ENCODE data around the gene DDX10.

The DDX10 gene

GRCh38 chr11:108654994-108655631 is 9.8 kb upstream of the DDX10 start:
- peak; percentile 29 for DNase-seq (ENCODE audit: low spot score)

DNA sequence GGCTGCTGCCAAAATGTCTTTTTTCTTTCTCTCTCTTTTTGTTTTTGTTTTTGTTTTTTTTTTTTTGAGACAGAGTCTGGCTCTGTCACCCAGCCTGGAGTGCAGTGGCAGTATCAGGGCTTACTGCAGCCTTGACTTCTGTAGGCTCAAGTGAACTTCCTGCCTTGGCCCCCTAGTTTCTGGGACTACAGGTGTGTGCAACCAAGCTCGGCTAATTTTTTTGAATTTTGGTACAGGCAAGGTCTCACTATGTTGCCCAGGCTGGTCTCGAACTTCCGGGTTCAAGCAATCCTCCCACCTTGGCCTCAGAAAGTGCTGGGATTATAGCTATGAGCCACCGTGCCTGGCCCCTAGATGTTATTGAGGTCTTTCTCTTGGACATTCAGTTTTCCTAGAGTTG is 2.2 kb upstream of the DDX10 start:
- no peak for DNase-seq (ENCODE audit: low spot score)

- DNase-seq (ENCODE audit: low spot score), result no peak
These were observed 1.6 kb upstream of the DDX10 start for GRCh38 chr11:108663154-108663877.

GRCh38 chr11:108666373-108666772 is 1.5 kb downstream of the DDX10 start:
- DNase-seq (ENCODE audit: low spot score), result no peak

DNA sequence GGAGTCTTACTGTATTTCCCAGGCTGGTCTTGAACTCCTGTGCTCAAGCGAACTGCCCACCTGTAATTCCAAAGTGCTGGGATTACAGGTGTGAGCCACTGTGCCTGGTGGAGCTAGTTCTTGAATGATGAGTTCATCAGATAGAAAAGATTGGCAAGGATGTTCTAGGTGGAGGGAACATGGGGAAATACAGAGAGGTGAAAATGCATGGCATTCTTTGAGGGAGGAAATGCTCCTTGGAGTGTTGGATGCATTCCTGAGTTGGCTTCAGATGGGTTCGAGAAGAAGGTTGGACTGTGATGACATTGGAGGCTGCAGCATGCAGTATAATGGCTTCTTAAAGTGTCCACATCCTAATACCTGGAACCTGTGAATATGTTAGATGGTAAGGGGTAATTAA is 4.4 kb downstream of the DDX10 start:
- no peak for DNase-seq (ENCODE audit: low spot score)

GRCh38 chr11:108669711-108670110 is 4.8 kb downstream of the DDX10 start:
- no peak for DNase-seq (ENCODE audit: low spot score)

DNA sequence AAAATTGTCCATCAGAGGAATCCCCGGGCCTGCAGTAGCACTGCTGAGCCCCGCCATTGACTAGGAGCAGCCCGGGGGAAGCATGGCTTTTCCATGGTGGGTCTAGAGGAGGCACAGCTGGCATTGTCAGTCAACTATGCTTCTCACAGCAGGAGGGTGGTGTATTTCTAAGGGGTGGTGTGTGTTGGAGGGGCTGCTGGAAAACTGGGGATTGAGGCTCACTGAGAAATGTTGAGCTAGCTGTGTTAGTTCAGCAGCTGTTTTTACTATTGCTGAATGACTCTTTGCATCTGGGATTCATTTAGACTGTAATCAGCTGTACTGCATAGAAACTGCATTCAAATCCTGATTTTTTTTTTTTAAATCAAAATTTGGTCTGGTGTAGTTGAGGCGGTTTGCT is 5.6 kb downstream of the DDX10 start:
- no peak for DNase-seq (ENCODE audit: low spot score)

DNA sequence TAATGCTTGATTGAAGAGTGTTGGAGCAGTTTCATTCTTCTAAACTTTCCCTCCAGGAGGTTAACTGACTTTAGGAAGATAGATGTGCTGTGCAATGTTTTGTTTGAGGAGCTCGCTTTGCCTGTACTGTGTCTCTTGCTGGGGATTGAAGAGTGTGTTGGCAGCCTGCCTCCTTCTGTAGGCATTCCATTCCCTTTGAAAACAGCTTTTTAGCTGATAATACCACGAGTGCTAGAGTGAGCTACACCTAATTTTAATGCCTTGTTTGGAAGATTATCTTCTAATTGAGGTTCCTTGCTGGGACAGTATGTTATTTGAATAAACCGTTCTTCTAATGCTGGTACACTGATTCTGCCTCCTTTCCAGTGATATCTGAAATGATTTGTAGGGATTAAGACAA is 7.2 kb downstream of the DDX10 start:
- no peak for DNase-seq (ENCODE audit: low spot score)

- no peak for DNase-seq (ENCODE audit: low spot score)
These were observed 7.9 kb downstream of the DDX10 start for GRCh38 chr11:108672786-108673185.

GRCh38 chr11:108679045-108679444 is 14.2 kb downstream of the DDX10 start:
- DNase-seq (ENCODE audit: low spot score), result no peak

- DNase-seq (ENCODE audit: low spot score), result no peak
These were observed 15.4 kb downstream of the DDX10 start for GRCh38 chr11:108680271-108680670.

GRCh38 chr11:108685419-108686130 is 20.7 kb downstream of the DDX10 start:
- DNase-seq (ENCODE audit: low spot score), result no peak

GRCh38 chr11:108693852-108694251 is 29.0 kb downstream of the DDX10 start:
- no peak for DNase-seq (ENCODE audit: low spot score)

DNA sequence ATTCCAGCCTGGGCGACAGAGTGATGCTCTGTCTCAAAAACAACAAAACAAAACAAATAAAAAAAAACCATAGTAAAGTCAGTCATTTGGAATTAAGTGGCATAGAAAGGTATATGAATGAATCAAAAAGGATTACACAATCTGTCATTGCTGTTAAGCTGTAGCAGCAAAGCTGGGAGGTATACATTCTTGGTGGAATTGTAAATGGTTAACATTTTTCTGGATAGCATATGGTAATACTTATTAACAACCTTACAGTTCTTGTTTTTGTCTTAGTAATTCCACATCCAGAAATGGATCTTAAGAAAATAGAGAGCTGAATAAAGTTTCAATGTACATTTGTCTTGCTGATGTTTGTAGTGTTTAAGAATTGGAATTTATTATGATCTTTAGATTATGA is 30.0 kb downstream of the DDX10 start:
- DNase-seq (ENCODE audit: low spot score), result no peak

- peak; percentile 30 for DNase-seq (ENCODE audit: low spot score)
These were observed 33.1 kb downstream of the DDX10 start for GRCh38 chr11:108697872-108698473.

DNA sequence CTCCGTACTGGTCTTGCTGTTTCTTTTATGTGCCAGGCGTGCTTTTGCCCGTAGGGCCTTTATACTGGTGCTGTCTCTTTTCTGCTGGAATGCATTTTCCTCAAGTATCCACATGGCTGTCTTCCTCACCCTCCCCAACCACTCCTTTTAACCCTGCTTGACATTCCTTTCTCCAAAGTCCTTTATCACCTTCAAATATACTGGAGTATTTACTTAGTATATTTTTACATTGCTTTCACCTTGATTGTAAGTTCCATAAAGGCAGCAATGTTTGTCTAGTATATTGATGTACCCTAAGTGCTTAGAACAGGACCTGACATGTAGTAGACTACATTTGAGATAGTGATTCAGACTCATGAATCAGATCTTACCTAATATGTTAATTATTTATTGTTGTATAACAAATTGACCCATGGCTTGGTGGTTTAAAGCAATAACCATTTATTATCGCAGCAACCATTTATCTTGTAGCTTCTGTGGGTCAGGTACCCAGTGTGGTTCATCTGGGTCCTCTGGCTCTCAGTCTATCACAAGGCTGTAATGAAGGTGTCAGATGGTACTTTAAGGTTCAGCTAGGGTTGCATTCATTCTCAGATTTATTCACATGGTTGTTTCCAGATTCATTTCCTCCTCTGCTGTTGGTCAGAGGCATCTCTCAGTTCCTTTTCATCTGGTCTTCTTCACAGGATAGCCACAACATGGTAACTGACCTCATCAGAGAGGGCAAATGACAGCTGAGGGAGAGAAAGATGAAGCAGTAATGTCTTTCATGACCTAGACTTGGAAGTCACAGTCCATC is 34.2 kb downstream of the DDX10 start:
- DNase-seq (ENCODE audit: low spot score), result no peak

- DNase-seq (ENCODE audit: low spot score), result no peak
These were observed 39.0 kb downstream of the DDX10 start for GRCh38 chr11:108703916-108704315.

GRCh38 chr11:108705061-108705460 is 40.2 kb downstream of the DDX10 start:
- DNase-seq (ENCODE audit: low spot score), result no peak

- DNase-seq (ENCODE audit: low spot score), result no peak
These were observed 43.3 kb downstream of the DDX10 start for GRCh38 chr11:108708173-108708572.

DNA sequence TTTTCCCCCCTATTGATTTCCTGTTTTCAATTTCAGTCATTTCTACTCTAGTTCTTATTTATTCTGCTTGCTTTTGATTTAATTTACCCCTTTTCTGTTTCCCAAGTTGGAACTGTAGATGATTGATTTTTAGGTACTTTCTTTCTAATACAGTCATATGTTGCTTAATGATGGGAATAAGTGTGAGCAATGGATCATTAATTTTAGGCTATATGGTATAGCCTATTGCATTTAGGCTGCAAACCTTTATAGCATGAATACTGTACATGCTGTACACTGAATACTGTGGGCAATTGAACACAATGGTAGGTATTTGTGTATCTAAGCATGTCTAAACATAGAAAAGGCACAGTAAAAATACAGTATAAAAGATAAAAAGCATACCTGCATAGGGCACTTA is 44.9 kb downstream of the DDX10 start:
- DNase-seq (ENCODE audit: low spot score), result no peak

DNA sequence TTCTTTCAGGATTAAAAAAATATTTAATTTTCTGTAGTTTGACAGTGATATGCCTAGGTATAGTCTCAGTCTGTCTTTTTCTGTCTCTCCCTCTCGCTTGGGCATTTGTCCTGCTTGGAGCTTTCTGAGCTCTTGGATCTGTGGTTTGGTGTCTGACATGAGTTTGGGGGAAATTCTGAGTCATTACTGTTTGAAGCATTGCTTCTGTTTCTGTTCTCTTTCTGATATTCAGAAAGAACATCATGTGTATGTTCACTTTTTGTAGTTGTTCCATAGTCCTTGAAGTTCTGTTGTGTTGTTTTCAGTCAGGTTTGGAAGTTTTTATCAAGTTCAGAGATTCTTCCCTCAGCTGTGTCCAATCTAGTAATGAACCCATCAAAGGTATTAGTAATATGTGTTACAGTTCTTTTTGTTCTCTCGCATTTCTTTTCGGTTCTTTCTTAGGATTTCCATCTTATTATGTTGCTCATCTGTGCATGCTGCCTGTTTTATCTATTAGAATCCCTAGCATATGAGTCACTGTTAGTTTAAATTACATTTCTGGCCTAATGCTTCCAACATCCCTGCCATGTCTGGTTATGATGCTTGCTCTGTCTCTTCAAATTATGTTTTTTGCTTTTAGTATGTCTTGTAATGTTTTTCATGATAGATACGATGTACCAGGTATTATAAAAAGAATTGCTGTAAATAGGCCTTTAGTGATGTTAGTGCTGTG is 48.4 kb downstream of the DDX10 start:
- DNase-seq (ENCODE audit: low spot score), result no peak

Data from CD4-positive, alpha-beta T cell treated with Interleukin-2 at 100 ng/mL for 4 hours (primary cell).